SK-N-SH (cell line): ENCODE results near the gene RNGTT.

ENCODE experiments used
- EP300 ChIP-seq, 2 experiments: IDR thresholded peaks; 2 replicates each; pipeline versions ENCODE4 v1.4.0 to v1.6.1; 2012; ENCODE audit warnings: borderline replicate concordance in 1 of 2, low read depth in 1 of 2, low read length in 1 of 2
- MXI1 ChIP-seq: IDR thresholded peaks from 2 replicates; pipeline ENCODE4 v1.6.1; 2012; ENCODE audit warnings: mild to moderate bottlenecking, low read depth, low read length, improper control_type of control experiment
- POLR2AphosphoS5 ChIP-seq: IDR thresholded peaks from 2 replicates; pipeline ENCODE4 v1.6.1; 2012; ENCODE audit warnings: low read depth, low read length

- TF ChIP-seq MXI1 = no peak
- TF ChIP-seq POLR2AphosphoS5 = no peak
- no peak for TF ChIP-seq EP300 (IDR thresholded peaks at IDR 0.05; ENCODE audit: borderline replicate concordance in 1 of 2, low read depth in 1 of 2, low read length in 1 of 2)
Observed at GRCh38 chr6:88665131-88665530, 298.3 kb downstream of the RNGTT start.
